GM18526 (cell line): ENCODE data around the gene ELMO3.

Experiments used
- POLR2A ChIP-seq: IDR thresholded peaks from 3 replicates; pipeline ENCODE4 v1.6.1; 2011; ENCODE audit not compliant: insufficient read length; ENCODE audit errors: extremely low read depth

Gene ELMO3

GRCh38 chr16:67184453-67184994, 14.4 kb upstream of the ELMO3 start:
- no peak for TF ChIP-seq POLR2A

- TF ChIP-seq POLR2A, result no peak
These were observed 13.8 kb upstream of the ELMO3 start for GRCh38 chr16:67184995-67185650.

GRCh38 chr16:67185651-67186134, 13.2 kb upstream of the ELMO3 start:
- no peak for TF ChIP-seq POLR2A

- TF ChIP-seq POLR2A, result no peak
These were observed 12.4 kb upstream of the ELMO3 start for GRCh38 chr16:67186550-67186950.

GRCh38 chr16:67187175-67187890, 11.6 kb upstream of the ELMO3 start:
- no peak for TF ChIP-seq POLR2A

GRCh38 chr16:67188323-67188722, 10.6 kb upstream of the ELMO3 start:
- TF ChIP-seq POLR2A, result no peak

GRCh38 chr16:67188798-67189197, 10.1 kb upstream of the ELMO3 start:
- TF ChIP-seq POLR2A, result no peak

GRCh38 chr16:67190041-67190440, 8.9 kb upstream of the ELMO3 start, which contains the start of gene EXOC3L1:
Gene EXOC3L1 (minus strand): TSS chr16:67190136. CDS start chr16:67189676, 460 bp downstream.
- no peak for TF ChIP-seq POLR2A

- TF ChIP-seq POLR2A, result no peak
These were observed 8.2 kb upstream of the ELMO3 start for GRCh38 chr16:67190448-67191399.

- TF ChIP-seq POLR2A, result no peak
These were observed 7.4 kb upstream of the ELMO3 start for GRCh38 chr16:67191411-67191994.

- TF ChIP-seq POLR2A, result peak; percentile 80
These were observed 6.8 kb upstream of the ELMO3 start, which contains the start of gene E2F4 for GRCh38 chr16:67191995-67192681. Gene E2F4 (plus strand): TSS chr16:67192155. CDS start chr16:67192228, 73 bp downstream.

GRCh38 chr16:67192781-67193361, 6.1 kb upstream of the ELMO3 start:
- no peak for TF ChIP-seq POLR2A

- TF ChIP-seq POLR2A, result no peak
These were observed 5.4 kb upstream of the ELMO3 start for GRCh38 chr16:67193536-67193935.

GRCh38 chr16:67194260-67194659, 4.7 kb upstream of the ELMO3 start:
- no peak for TF ChIP-seq POLR2A
